Measurements from ENCODE around the gene HDAC6.
A peak's percentile ranks its signal among the peaks of the same experiment; 100 is the strongest.

The HDAC6 gene

GRCh38 chrX:48801280-48802088, at the start of gene HDAC6:
HDAC6 (plus strand) TSS chrX:48802067; CDS start chrX:48802693, 626 bp downstream.
- DNase-seq (ENCODE audit: low read depth): peak; percentile 97

GRCh38 chrX:48752498-48752897, 49.4 kb upstream of the HDAC6 start:
- no peak for DNase-seq (ENCODE audit: low read depth)

GRCh38 chrX:48753708-48754228, 48.1 kb upstream of the HDAC6 start:
- no peak for DNase-seq (ENCODE audit: low read depth)

DNA sequence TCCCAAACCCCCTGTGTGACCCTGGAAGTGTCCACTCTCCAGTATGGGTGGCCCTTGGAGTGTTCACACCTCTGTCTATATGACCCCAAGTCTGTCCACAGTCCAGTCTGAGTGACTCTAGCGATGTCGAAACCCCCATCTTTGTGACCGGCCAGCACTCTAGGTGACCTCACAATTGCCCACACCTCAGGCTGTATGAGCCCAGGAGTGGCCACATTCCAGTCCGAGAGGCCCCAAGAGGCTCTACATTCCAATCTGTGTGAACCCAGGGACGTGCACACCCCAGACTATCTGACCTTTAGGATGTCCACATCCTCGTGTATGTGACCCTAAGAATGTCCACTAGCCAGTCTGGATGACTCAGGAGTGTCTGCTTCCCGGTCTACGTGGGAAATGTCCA, 47.6 kb upstream of the HDAC6 start:
- DNase-seq (ENCODE audit: low read depth): no peak

DNA sequence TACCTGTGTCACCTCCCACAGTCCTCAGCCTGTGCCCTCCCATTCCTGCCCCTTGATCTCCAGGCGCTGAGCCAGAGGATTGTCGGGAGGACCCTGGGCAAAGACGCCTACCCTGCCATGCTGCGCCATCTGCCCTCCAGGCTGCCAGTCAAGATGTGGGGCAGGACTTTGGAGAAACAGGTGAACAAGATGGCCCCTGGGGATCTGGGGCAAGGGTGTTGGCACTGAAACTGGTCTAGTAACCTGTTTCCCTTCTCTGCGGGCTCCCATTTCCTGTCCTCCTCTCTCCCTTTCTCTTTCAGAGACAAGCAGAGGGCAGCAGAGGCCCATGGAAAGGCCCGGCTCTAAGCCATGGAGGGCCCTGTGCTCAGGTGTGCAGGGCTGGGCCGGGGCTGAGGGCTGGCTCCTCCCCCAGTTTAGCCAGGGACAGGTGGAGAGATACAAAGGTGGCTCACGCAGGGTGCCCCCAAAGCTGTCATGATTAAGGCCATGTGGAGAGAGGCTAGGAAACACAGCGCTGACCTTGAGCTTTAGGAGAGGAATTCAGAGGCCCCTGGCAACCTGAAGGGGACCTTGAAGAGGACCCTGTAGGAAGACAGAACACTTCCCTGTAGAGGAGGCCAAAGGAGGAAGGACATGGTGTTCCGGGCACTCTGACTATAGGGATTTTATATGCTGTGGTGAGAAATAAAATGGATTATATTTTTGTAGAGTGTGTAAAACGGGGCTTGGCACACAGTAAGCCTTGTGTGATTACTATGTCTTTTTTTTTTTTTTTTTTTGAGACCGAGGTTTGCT, 40.0 kb upstream of the HDAC6 start, which contains the start of gene GLOD5:
Gene GLOD5, plus strand, starts transcription at position 74 of the 798 bp plus-strand sequence. Its CDS starts 44 bp downstream, at position 118.
- no peak for DNase-seq (ENCODE audit: low read depth)

GRCh38 chrX:48769230-48769629, 32.6 kb upstream of the HDAC6 start:
- no peak for DNase-seq (ENCODE audit: low read depth)

DNA sequence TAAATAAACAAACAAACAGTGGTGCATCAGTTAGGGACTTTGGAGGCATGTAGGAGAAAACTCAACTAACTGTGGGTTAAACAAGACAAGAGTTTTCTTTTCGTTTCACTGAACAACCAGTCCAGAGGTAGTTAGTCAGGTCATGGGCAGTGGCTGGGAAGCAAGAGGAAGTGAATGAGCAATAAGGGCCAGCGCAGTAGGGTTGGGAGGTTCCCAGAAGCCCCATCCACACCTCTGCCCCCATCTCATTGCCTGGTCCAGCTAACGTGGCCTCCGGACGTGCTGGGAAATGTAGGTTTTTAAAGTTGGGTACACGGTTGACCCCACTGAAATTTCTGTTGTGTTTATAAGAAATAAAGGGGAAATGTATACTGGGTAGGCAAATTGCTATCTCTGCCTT, 31.6 kb upstream of the HDAC6 start:
- no peak for DNase-seq (ENCODE audit: low read depth)

DNA sequence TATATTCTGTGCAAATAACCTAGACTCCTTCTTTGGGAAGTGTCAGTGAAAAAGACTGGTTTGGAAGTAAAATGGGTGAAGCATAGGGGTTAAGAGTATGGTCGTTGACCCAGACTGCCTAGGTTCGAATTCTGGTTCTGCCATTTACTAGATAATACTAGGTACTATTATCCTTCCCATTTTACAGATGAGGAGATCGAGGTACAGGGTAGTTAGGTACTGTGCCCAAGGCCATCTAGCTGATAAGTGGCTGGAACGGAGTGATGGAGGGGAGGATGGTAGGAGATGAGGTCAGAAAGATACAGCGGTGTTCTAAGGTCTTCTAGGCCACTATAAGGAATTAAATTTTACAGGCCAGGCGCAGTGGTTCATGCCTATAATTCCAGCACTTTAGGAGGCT, 29.3 kb upstream of the HDAC6 start:
- DNase-seq (ENCODE audit: low read depth): no peak

- DNase-seq (ENCODE audit: low read depth): no peak
Measured at GRCh38 chrX:48776818-48777439, 24.9 kb upstream of the HDAC6 start.

DNA sequence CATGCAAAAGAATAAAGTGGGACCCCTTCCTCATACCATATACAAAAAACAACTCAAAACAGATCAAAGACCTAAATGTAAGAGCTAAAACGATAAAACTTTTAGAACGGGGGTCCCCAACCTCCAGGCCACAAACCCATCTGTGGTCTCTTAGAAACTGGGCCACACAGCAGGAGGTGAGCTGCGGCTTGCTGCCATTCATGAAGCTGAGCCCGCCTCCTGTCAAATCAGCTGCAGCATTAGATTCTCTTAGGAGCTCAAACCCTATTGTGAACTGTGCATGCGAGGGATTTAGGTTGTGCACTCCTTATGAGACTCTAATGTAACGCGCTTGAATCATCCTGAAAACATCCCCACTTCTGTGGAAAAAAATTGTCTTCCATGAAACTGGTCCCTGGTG, 22.5 kb upstream of the HDAC6 start:
- no peak for DNase-seq (ENCODE audit: low read depth)

DNA sequence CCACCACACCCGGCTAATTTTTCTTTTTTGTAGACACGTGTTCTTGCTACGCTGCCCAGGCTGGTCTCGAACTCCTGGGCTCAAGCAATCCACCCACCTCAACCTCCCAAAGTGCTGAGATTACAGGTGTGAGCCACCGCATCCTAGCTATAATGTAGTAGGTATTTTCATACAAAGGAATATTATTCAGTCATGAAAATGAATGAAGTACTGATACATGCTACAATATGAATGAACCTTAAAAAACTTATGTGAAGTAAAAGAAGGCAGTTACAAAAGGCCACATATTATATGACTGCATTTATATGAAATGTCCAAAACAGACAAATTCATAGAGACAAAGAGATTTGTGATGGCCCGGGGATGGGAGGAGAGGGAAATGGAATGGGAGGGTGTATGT, 20.2 kb upstream of the HDAC6 start:
- no peak for DNase-seq (ENCODE audit: low read depth)

GRCh38 chrX:48782216-48782615, 19.7 kb upstream of the HDAC6 start:
- DNase-seq (ENCODE audit: low read depth): no peak

DNA sequence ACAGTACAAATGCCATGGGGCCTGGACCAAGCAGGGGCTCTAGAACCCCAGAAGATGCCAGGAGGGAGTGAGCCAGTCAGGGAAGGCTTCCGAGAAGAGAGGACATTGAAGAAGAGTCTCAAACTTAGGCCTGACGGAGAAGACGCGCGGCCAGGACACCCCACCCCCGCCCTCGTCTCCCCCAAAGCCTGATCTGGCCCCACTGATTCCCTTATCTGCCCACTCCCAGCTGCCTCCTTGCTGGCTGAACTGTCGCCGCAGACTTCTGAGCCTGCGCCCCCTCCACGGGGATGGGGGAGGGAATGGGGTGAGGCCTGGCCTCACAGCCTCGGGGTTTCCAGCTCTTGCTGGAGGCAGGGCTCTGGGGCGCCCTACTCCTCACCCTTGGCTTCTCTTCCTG, 19.1 kb upstream of the HDAC6 start:
- DNase-seq (ENCODE audit: low read depth): no peak

- no peak for DNase-seq (ENCODE audit: low read depth)
Measured at GRCh38 chrX:48784726-48785125, 17.1 kb upstream of the HDAC6 start.

DNA sequence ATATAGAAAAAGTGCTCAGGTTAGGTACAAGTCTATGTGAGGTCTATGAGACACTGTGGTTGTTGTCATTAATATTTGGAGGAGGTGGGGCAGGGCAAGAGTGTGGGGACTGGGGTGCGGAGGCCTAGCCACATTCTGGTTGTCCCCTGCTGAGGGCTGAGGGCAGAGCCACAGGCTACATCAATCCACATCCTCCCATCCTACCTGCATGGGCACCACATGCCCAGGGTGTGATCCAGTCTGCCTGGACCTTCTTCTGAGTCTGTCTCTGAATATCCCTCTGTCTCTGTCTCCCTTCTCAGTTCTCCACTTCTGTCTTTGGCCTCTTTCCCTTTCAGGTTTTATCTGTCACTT, 16.7 kb upstream of the HDAC6 start:
- DNase-seq (ENCODE audit: low read depth): no peak

- no peak for DNase-seq (ENCODE audit: low read depth)
Measured at GRCh38 chrX:48785540-48786214, 16.2 kb upstream of the HDAC6 start.

- DNase-seq (ENCODE audit: low read depth): no peak
Measured at GRCh38 chrX:48786341-48786800, 15.5 kb upstream of the HDAC6 start, which contains the start of gene GATA1. GATA1 (plus strand) TSS chrX:48786590; CDS start chrX:48791110, 4,520 bp downstream.

DNA sequence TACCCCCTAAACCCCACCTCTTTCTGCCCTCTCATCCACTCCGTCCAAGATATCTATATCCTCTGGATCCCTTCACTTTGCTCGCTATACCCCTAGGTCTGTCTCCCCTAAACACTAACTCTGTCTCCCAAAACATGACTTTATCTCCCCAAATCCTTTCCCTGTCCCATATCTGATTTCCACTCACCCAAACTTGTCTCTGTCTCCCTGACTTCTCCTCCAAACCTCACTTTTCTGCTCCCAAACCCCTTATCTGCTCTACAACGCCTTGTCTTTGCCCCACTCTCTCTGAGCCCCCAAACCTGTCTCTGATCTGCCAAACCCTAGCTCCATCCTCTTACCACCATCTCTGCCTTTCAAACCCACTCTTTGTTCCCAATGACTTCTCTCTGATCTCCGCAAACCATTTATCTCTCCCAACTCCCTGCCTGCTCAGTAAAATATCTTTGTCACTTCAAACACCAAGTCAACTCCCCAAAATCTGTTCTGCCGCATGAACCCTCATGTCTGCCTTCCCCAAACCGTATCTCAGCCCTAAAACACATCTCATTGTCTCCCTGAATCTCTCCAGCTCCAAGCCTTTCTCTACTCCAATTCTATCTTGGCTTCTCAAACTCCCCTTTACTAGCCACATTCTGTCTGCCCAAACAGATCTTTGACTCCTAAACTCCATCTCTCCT, 14.9 kb upstream of the HDAC6 start:
- no peak for DNase-seq (ENCODE audit: low read depth)

GRCh38 chrX:48787505-48788443, 14.1 kb upstream of the HDAC6 start:
- DNase-seq (ENCODE audit: low read depth): no peak

All from stromal cell of bone marrow (primary cell).